Lower lobe of right lung (tissue), 2 donors: ENCODE results near the gene NFATC2. TPM values are rescaled to one million over a fixed set of nuclear protein-coding genes. Genes with fewer than 3 reads are reported as not detected.

Experiments
- ATAC-seq, 2 donors: fragments of 200-7000 bp; cut with Tn5 transposase; one replicate each; pipeline ENCODE4 v1.9.1; 2020 to 2022; ENCODE audit warnings: mild to moderate bottlenecking in 2 of 2, moderate library complexity in 2 of 2
- DNase-seq: peaks from one replicate; pipeline ENCODE4 v3.0.0-alpha.2; 2020
- H3K27ac ChIP-seq: fragments of 200-600 bp; one replicate; pipeline ENCODE4 v1.8.0; 2022
- H3K27me3 ChIP-seq: fragments of 200-600 bp; one replicate; pipeline ENCODE4 v1.8.0; 2022; ENCODE audit warnings: low read depth
- H3K36me3 ChIP-seq: fragments of 200-600 bp; one replicate; pipeline ENCODE4 v1.8.0; 2022; ENCODE audit warnings: mild to moderate bottlenecking
- H3K4me1 ChIP-seq: fragments of 200-600 bp; one replicate; pipeline ENCODE4 v1.8.0; 2022
- H3K4me3 ChIP-seq: fragments of 200-600 bp; one replicate; pipeline ENCODE4 v1.8.0; 2022; ENCODE audit warnings: mild to moderate bottlenecking
- H3K9me3 ChIP-seq: fragments of 200-600 bp; one replicate; pipeline ENCODE4 v1.8.0; 2022
- CTCF ChIP-seq: fragments of 200-600 bp; IDR thresholded peaks from one replicate; pipeline ENCODE4 v1.8.0; 2022; ENCODE audit warnings: antibody characterized with exemption, mild to moderate bottlenecking
- intact Hi-C: fragments of 100-400 bp; cut with DNase I; formaldehyde crosslinking; loops from one replicate; pipeline ENCODE4 v1.11.0; 2022
- total RNA-seq: library from RNA; stranded (reverse); fragmentation: NEBNext Ultra II Directional; extraction: Animal tissue kit (Norgen Biotek cat#: 25700); gene quantifications from one replicate; pipeline ENCODE4 v1.2.1, GENCODE V29; 2021
- donor health status: DM: no; HTN: yes; CAD: no; lungs with severe emphysema.

The NFATC2 gene
- total RNA-seq, 1 donor from 2014 or later: 6.6 TPM

GRCh38 chr20:51460569-51461265, 81.8 kb downstream of the NFATC2 start:
- no peak overlapping the region for H3K27ac ChIP-seq
- DNase-seq: no peak
- H3K4me1 ChIP-seq: peaks cover 14% of the 10 kb centered on the region
- ATAC-seq: no peak
- intact Hi-C loops: no loop called here
- H3K27me3 ChIP-seq: no peaks in the 10 kb centered on the region
- no peak for TF ChIP-seq CTCF
- H3K36me3 ChIP-seq: no peaks in the 10 kb centered on the region
- no peak overlapping the region for H3K4me3 ChIP-seq
- H3K9me3 ChIP-seq: no peaks in the 10 kb centered on the region

- Histone ChIP-seq H3K27ac (no peak overlapping the region), H3K9me3 (no peaks in the 10 kb centered on the region), H3K36me3 (no peaks in the 10 kb centered on the region), H3K4me1 (peaks cover 14% of the 10 kb centered on the region), H3K27me3 (no peaks in the 10 kb centered on the region), H3K4me3 (no peak overlapping the region)
- TF ChIP-seq CTCF: no peak
- ATAC-seq (no peak), DNase-seq (no peak)
- intact Hi-C loops: no loop called here
Observed at GRCh38 chr20:51460163-51460562, 82.4 kb downstream of the NFATC2 start.

GRCh38 chr20:51458751-51459439, 83.6 kb downstream of the NFATC2 start:
- no peak overlapping the region for H3K27ac ChIP-seq
- ATAC-seq (no peak), DNase-seq (no peak)
- no peak for TF ChIP-seq CTCF
- intact Hi-C loops: no loop called here
- no peaks in the 10 kb centered on the region for H3K36me3 ChIP-seq
- peaks cover 14% of the 10 kb centered on the region for H3K4me1 ChIP-seq
- H3K27me3 ChIP-seq: no peaks in the 10 kb centered on the region
- no peak overlapping the region for H3K4me3 ChIP-seq
- no peaks in the 10 kb centered on the region for H3K9me3 ChIP-seq

DNA sequence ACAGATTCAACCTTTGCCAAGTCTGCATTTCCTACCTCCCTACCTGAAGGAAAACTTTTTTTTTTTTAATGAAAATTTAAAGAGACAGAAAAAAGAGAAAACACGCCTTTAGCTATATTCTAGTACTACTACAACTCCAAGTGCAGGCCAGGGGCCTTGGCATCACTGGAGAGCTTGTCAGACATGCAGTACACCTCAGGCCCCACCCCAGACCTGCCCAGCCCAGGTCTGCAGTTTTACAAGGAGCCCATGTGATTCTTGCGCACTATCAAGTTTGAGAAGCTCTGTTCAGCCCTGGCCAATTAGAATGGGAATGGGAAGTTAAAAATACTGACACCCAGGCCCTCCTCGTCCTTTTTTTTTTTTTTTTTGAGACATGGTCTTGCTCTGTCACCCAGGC, 85.0 kb downstream of the NFATC2 start:
- DNase-seq (no peak), ATAC-seq (no peak)
- H3K27ac ChIP-seq: peak overlapping the region; percentile 53

More for the DNA sequence above, 85.0 kb downstream of the NFATC2 start:
- TF ChIP-seq CTCF: no peak
- H3K9me3 ChIP-seq: no peaks in the 10 kb centered on the region
- peaks cover 14% of the 10 kb centered on the region for H3K4me1 ChIP-seq
- no peak overlapping the region for H3K4me3 ChIP-seq
- H3K27me3 ChIP-seq: no peaks in the 10 kb centered on the region
- intact Hi-C loops: no loop called here
- peaks cover 5% of the 10 kb centered on the region for H3K36me3 ChIP-seq
